ENCODE results near the gene RNF111.

- no peak for TF ChIP-seq CREM (IDR thresholded peaks at IDR 0.05; ENCODE audit: low read depth)
- TF ChIP-seq, protein P1, sequence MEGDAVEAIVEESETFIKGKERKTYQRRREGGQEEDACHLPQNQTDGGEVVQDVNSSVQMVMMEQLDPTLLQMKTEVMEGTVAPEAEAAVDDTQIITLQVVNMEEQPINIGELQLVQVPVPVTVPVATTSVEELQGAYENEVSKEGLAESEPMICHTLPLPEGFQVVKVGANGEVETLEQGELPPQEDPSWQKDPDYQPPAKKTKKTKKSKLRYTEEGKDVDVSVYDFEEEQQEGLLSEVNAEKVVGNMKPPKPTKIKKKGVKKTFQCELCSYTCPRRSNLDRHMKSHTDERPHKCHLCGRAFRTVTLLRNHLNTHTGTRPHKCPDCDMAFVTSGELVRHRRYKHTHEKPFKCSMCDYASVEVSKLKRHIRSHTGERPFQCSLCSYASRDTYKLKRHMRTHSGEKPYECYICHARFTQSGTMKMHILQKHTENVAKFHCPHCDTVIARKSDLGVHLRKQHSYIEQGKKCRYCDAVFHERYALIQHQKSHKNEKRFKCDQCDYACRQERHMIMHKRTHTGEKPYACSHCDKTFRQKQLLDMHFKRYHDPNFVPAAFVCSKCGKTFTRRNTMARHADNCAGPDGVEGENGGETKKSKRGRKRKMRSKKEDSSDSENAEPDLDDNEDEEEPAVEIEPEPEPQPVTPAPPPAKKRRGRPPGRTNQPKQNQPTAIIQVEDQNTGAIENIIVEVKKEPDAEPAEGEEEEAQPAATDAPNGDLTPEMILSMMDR (IDR thresholded peaks at IDR 0.05 in 2 of 3, conservative IDR thresholded peaks at IDR 0.05 in 1 of 3; ENCODE audit: control insufficient read depth in 2 of 3, extremely low read depth in 1 of 3, insufficient read depth in 1 of 3, low read depth in 3 of 3, low read length in 3 of 3): no peak
- no peak for TF ChIP-seq NR2C1 (IDR thresholded peaks at IDR 0.05)
Observed at GRCh38 chr15:58977887-58978286, 9.6 kb upstream of the RNF111 start.

Measured in GM12878 (cell line).